ENCODE results near the gene STOM.

The STOM gene

GRCh38 chr9:121340676-121341392 is 29.2 kb downstream of the STOM start:
- Mint-ChIP-seq H3K9me3 (no peaks in the 10 kb centered on the region), H3K4me3 (no peak overlapping the region), H3K36me3 (ENCODE audit: low read depth) (no peaks in the 10 kb centered on the region), H3K27ac (no peak overlapping the region), H3K4me1 (peaks cover 16% of the 10 kb centered on the region), H3K27me3 (ENCODE audit: low read depth) (no peaks in the 10 kb centered on the region)
- TF ChIP-seq CTCF (IDR thresholded peaks at IDR 0.05; ENCODE audit: unreplicated experiment in 3 of 3): no peak

GRCh38 chr9:121339437-121339836 is 30.6 kb downstream of the STOM start:
- Mint-ChIP-seq H3K27me3 (ENCODE audit: low read depth) (no peaks in the 10 kb centered on the region), H3K4me1 (peaks cover 5% of the 10 kb centered on the region), H3K27ac (no peak overlapping the region), H3K4me3 (no peak overlapping the region), H3K9me3 (no peaks in the 10 kb centered on the region), H3K36me3 (ENCODE audit: low read depth) (peaks cover 3% of the 10 kb centered on the region)
- TF ChIP-seq CTCF (IDR thresholded peaks at IDR 0.05; ENCODE audit: unreplicated experiment in 3 of 3): no peak

- no peak overlapping the region for H3K4me3 Mint-ChIP-seq
- H3K27ac Mint-ChIP-seq: no peak overlapping the region
- no peaks in the 10 kb centered on the region for H3K4me1 Mint-ChIP-seq
- H3K36me3 Mint-ChIP-seq (ENCODE audit: low read depth): peaks cover 5% of the 10 kb centered on the region
- TF ChIP-seq CTCF (IDR thresholded peaks at IDR 0.05; ENCODE audit: unreplicated experiment in 3 of 3): no peak
- no peaks in the 10 kb centered on the region for H3K27me3 Mint-ChIP-seq (ENCODE audit: low read depth)
- no peaks in the 10 kb centered on the region for H3K9me3 Mint-ChIP-seq
Measured at GRCh38 chr9:121336665-121337064, 33.4 kb downstream of the STOM start.

- no peak overlapping the region for H3K27ac Mint-ChIP-seq
- no peaks in the 10 kb centered on the region for H3K27me3 Mint-ChIP-seq (ENCODE audit: low read depth)
- H3K9me3 Mint-ChIP-seq: no peaks in the 10 kb centered on the region
- no peaks in the 10 kb centered on the region for H3K4me1 Mint-ChIP-seq
- H3K4me3 Mint-ChIP-seq: no peak overlapping the region
- H3K36me3 Mint-ChIP-seq (ENCODE audit: low read depth): peaks cover 24% of the 10 kb centered on the region
- TF ChIP-seq CTCF (IDR thresholded peaks at IDR 0.05; ENCODE audit: unreplicated experiment in 3 of 3): no peak
Measured at GRCh38 chr9:121333950-121334773, 35.9 kb downstream of the STOM start.

GRCh38 chr9:121331992-121332685 is 37.9 kb downstream of the STOM start:
- Mint-ChIP-seq H3K9me3 (no peaks in the 10 kb centered on the region), H3K4me1 (no peaks in the 10 kb centered on the region), H3K4me3 (no peak overlapping the region), H3K27ac (no peak overlapping the region), H3K36me3 (ENCODE audit: low read depth) (peaks cover 26% of the 10 kb centered on the region), H3K27me3 (ENCODE audit: low read depth) (no peaks in the 10 kb centered on the region)
- peak in 1 of 3 experiments; percentile 26 for TF ChIP-seq CTCF (IDR thresholded peaks at IDR 0.05; ENCODE audit: unreplicated experiment in 3 of 3)

Data from nephron (organoid).